ENCODE measurements around the gene HLA-DQA1. TPM values are rescaled to one million over a fixed set of nuclear protein-coding genes. Genes with fewer than 3 reads are reported as not detected.
"Not testable (repeated sequence)": the region's sequence is repeated elsewhere in the genome, so short reads cannot be mapped to it uniquely, and the experiment has no call there.

The HLA-DQA1 gene
- total RNA-seq, 2 donors from 2014 or later = 1.1 to 11.6 TPM

- Mint-ChIP-seq H3K27me3 (no peaks in the 10 kb centered on the region), H3K4me1 (peaks cover 13% of the 10 kb centered on the region), H3K4me3 (no peak overlapping the region), H3K36me3 (ENCODE audit: low read depth) (no peaks in the 10 kb centered on the region), H3K9me3 (no peaks in the 10 kb centered on the region), H3K27ac (no peak overlapping the region)
- ATAC-seq (replicated peaks) = no peak
Measured at GRCh38 chr6:32637883-32638282, 677 bp downstream of the HLA-DQA1 start.

- Mint-ChIP-seq H3K9me3 (no peaks in the 10 kb centered on the region), H3K27me3 (no peaks in the 10 kb centered on the region), H3K36me3 (ENCODE audit: low read depth) (no peaks in the 10 kb centered on the region), H3K4me3 (no peak overlapping the region), H3K4me1 (peaks cover 11% of the 10 kb centered on the region), H3K27ac (no peak overlapping the region)
- no peak for ATAC-seq (replicated peaks)
Measured at GRCh38 chr6:32638532-32639219, 1.5 kb downstream of the HLA-DQA1 start.

GRCh38 chr6:32639440-32640394, 2.5 kb downstream of the HLA-DQA1 start:
- Mint-ChIP-seq H3K27ac (no peak overlapping the region), H3K4me1 (peaks cover under 1% of the 10 kb centered on the region), H3K9me3 (no peaks in the 10 kb centered on the region), H3K27me3 (no peaks in the 10 kb centered on the region), H3K4me3 (no peak overlapping the region), H3K36me3 (ENCODE audit: low read depth) (no peaks in the 10 kb centered on the region)
- no peak for ATAC-seq (replicated peaks)

- no peak for ATAC-seq (replicated peaks)
- Mint-ChIP-seq H3K36me3 (ENCODE audit: low read depth) (no peaks in the 10 kb centered on the region), H3K27ac (no peak overlapping the region), H3K27me3 (no peaks in the 10 kb centered on the region), H3K4me1 (no peaks in the 10 kb centered on the region), H3K4me3 (no peak overlapping the region), H3K9me3 (no peaks in the 10 kb centered on the region)
Measured at GRCh38 chr6:32641122-32641521, 3.9 kb downstream of the HLA-DQA1 start.

- not testable (repeated sequence) for H3K4me1 Mint-ChIP-seq; H3K36me3 Mint-ChIP-seq (ENCODE audit: low read depth); H3K4me3 Mint-ChIP-seq; H3K9me3 Mint-ChIP-seq; H3K27ac Mint-ChIP-seq; ATAC-seq (replicated peaks); H3K27me3 Mint-ChIP-seq
Measured at GRCh38 chr6:32641785-32642719, 4.8 kb downstream of the HLA-DQA1 start.

- H3K4me3 Mint-ChIP-seq = no peak overlapping the region
- no peaks in the 10 kb centered on the region for H3K36me3 Mint-ChIP-seq (ENCODE audit: low read depth)
- no peaks in the 10 kb centered on the region for H3K9me3 Mint-ChIP-seq
- no peak for ATAC-seq (replicated peaks)
- no peaks in the 10 kb centered on the region for H3K27me3 Mint-ChIP-seq
- no peak overlapping the region for H3K27ac Mint-ChIP-seq
- H3K4me1 Mint-ChIP-seq = no peaks in the 10 kb centered on the region
Measured at GRCh38 chr6:32642720-32643106, 5.5 kb downstream of the HLA-DQA1 start.

- Mint-ChIP-seq H3K4me3 (no peak overlapping the region), H3K36me3 (ENCODE audit: low read depth) (no peaks in the 10 kb centered on the region), H3K27me3 (no peaks in the 10 kb centered on the region), H3K27ac (no peak overlapping the region), H3K4me1 (no peaks in the 10 kb centered on the region), H3K9me3 (no peaks in the 10 kb centered on the region)
- no peak for ATAC-seq (replicated peaks)
Measured at GRCh38 chr6:32643904-32644303, 6.7 kb downstream of the HLA-DQA1 start.

- no peaks in the 10 kb centered on the region for H3K36me3 Mint-ChIP-seq (ENCODE audit: low read depth)
- H3K9me3 Mint-ChIP-seq = no peaks in the 10 kb centered on the region
- H3K27me3 Mint-ChIP-seq = no peaks in the 10 kb centered on the region
- no peak for ATAC-seq (replicated peaks)
- H3K4me3 Mint-ChIP-seq = no peak overlapping the region
- no peaks in the 10 kb centered on the region for H3K4me1 Mint-ChIP-seq
- no peak overlapping the region for H3K27ac Mint-ChIP-seq
Measured at GRCh38 chr6:32645047-32645703, 8.0 kb downstream of the HLA-DQA1 start.

- Mint-ChIP-seq H3K36me3 (ENCODE audit: low read depth) (no peaks in the 10 kb centered on the region), H3K27ac (no peak overlapping the region), H3K4me3 (no peak overlapping the region), H3K27me3 (no peaks in the 10 kb centered on the region), H3K4me1 (no peaks in the 10 kb centered on the region), H3K9me3 (no peaks in the 10 kb centered on the region)
- no peak for ATAC-seq (replicated peaks)
Measured at GRCh38 chr6:32655203-32655710, 18.1 kb downstream of the HLA-DQA1 start.

GRCh38 chr6:32657329-32657728, 20.1 kb downstream of the HLA-DQA1 start:
- not testable (repeated sequence) for H3K9me3 Mint-ChIP-seq; H3K4me1 Mint-ChIP-seq; H3K36me3 Mint-ChIP-seq (ENCODE audit: low read depth); H3K27ac Mint-ChIP-seq; ATAC-seq (replicated peaks); H3K27me3 Mint-ChIP-seq; H3K4me3 Mint-ChIP-seq

GRCh38 chr6:32657819-32658218, 20.6 kb downstream of the HLA-DQA1 start:
- H3K36me3 Mint-ChIP-seq (ENCODE audit: low read depth); H3K4me3 Mint-ChIP-seq; ATAC-seq (replicated peaks); H3K27ac Mint-ChIP-seq; H3K9me3 Mint-ChIP-seq; H3K27me3 Mint-ChIP-seq; H3K4me1 Mint-ChIP-seq: not testable (repeated sequence)

- H3K36me3 Mint-ChIP-seq (ENCODE audit: low read depth) = peaks cover 9% of the 10 kb centered on the region
- H3K4me3 Mint-ChIP-seq = no peak overlapping the region
- no peaks in the 10 kb centered on the region for H3K4me1 Mint-ChIP-seq
- H3K27me3 Mint-ChIP-seq = no peaks in the 10 kb centered on the region
- ATAC-seq (replicated peaks) = no peak
- no peaks in the 10 kb centered on the region for H3K9me3 Mint-ChIP-seq
- H3K27ac Mint-ChIP-seq = no peak overlapping the region
Measured at GRCh38 chr6:32658268-32658897, 21.2 kb downstream of the HLA-DQA1 start.

GRCh38 chr6:32659856-32660595, 22.8 kb downstream of the HLA-DQA1 start:
- Mint-ChIP-seq H3K27me3 (no peaks in the 10 kb centered on the region), H3K36me3 (ENCODE audit: low read depth) (peaks cover 9% of the 10 kb centered on the region), H3K9me3 (no peaks in the 10 kb centered on the region), H3K4me1 (no peaks in the 10 kb centered on the region), H3K4me3 (no peak overlapping the region), H3K27ac (no peak overlapping the region)
- no peak for ATAC-seq (replicated peaks)

Data from activated T-helper 17 cell treated with anti-CD3 and anti-CD28 coated beads, Interleukin-2, amount 50 U/mL, for 72 hours (primary cell).